Measurements from ENCODE around the gene ATOSA.

ATOSA gene

GRCh38 chr15:52679232-52680040 is at the start of gene ATOSA:
Gene ATOSA (minus strand): TSS chr15:52679388. CDS start chr15:52678021, 1,367 bp downstream.
- peak within 1 kb of the TSS; percentile 96 to 99 for H3K27ac ChIP-seq
- peak; percentile 94 to 95 for DNase-seq
- no peaks in the 10 kb centered on the region for H3K27me3 ChIP-seq
- intact Hi-C loops (cut with DNase I; ENCODE audit: low total_unique reads), result loop anchor here (5.0 kb wide), 1 partner anchor 107 kb away; no protein-coding TSS in a partner anchor
- no peak for TF ChIP-seq CTCF (IDR thresholded peaks at IDR 0.05)
- H3K4me1 ChIP-seq, result peaks cover 0 to 41% (median 25%) of the 10 kb centered on the region in 4 donors
- peak within 1 kb of the TSS; percentile 93 to 98 for H3K4me3 ChIP-seq
- H3K9me3 ChIP-seq, result no peaks in the 10 kb centered on the region
- peaks cover 14 to 18% (median 17%) of the 10 kb centered on the region in 3 donors for H3K36me3 ChIP-seq

DNA sequence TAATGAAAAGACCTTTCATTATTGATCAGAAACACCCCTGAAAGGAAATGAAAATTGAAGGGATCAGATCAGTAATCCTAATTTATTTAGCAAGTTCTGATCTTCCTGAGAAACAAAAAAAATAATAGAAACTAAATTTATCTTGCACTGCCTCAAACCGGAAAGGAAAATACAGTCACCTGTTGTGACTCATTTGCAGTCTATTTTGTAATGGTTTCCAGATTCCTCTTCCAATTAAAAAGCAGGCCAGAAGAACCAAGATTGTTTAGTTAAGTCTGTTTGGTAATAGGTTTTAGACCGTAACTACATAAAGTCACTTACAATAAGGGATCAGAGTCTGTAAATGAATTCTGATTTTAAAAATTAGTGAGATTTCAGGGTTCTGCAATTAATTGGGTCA is 49.7 kb upstream of the ATOSA start:
- Histone ChIP-seq H3K27me3 (no peaks in the 10 kb centered on the region), H3K4me3 (no peak overlapping the region), H3K4me1 (no peaks in the 10 kb centered on the region), H3K36me3 (no peaks in the 10 kb centered on the region), H3K9me3 (no peaks in the 10 kb centered on the region), H3K27ac (no peak overlapping the region)
- no peak for TF ChIP-seq CTCF (IDR thresholded peaks at IDR 0.05)
- intact Hi-C loops (cut with DNase I; ENCODE audit: low total_unique reads), result no loop called here
- no peak for DNase-seq

- H3K9me3 ChIP-seq, result no peaks in the 10 kb centered on the region
- no peak for TF ChIP-seq CTCF (IDR thresholded peaks at IDR 0.05)
- H3K27ac ChIP-seq, result no peak overlapping the region
- no peak for DNase-seq
- intact Hi-C loops (cut with DNase I; ENCODE audit: low total_unique reads), result no loop called here
- no peaks in the 10 kb centered on the region for H3K36me3 ChIP-seq
- no peaks in the 10 kb centered on the region for H3K4me1 ChIP-seq
- no peak overlapping the region for H3K4me3 ChIP-seq
- H3K27me3 ChIP-seq, result no peaks in the 10 kb centered on the region
These were observed 48.6 kb upstream of the ATOSA start for GRCh38 chr15:52727815-52728214.

GRCh38 chr15:52726195-52726594 is 47.0 kb upstream of the ATOSA start:
- intact Hi-C loops (cut with DNase I; ENCODE audit: low total_unique reads), result no loop called here
- H3K36me3 ChIP-seq, result no peaks in the 10 kb centered on the region
- TF ChIP-seq CTCF (IDR thresholded peaks at IDR 0.05), result no peak
- H3K4me1 ChIP-seq, result no peaks in the 10 kb centered on the region
- H3K4me3 ChIP-seq, result no peak overlapping the region
- H3K9me3 ChIP-seq, result no peaks in the 10 kb centered on the region
- no peak overlapping the region for H3K27ac ChIP-seq
- H3K27me3 ChIP-seq, result no peaks in the 10 kb centered on the region
- no peak for DNase-seq

DNA sequence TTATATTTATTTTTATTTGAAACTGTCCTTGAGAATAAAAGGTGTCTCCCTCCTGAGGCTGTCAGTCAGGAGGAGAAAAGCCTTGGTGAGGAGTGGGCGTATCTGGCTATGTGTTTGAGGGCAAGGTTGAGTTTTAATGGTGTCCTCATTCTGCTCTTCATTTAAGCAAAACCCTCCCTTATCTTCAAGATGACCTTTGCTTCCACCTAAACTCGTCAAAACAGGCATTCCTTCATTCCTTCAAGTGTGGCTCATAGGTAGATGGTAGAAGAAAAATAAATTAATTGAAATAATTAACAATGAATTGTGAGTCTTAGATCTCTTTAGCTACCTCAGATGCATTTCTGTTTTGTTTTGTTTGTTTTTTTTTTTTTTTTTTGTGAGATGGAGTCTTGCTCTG is 39.4 kb upstream of the ATOSA start:
- Histone ChIP-seq H3K27me3 (no peaks in the 10 kb centered on the region), H3K27ac (no peak overlapping the region), H3K36me3 (no peaks in the 10 kb centered on the region), H3K4me1 (no peaks in the 10 kb centered on the region), H3K4me3 (no peak overlapping the region), H3K9me3 (no peaks in the 10 kb centered on the region)
- DNase-seq, result no peak
- intact Hi-C loops (cut with DNase I; ENCODE audit: low total_unique reads), result no loop called here
- TF ChIP-seq CTCF (IDR thresholded peaks at IDR 0.05), result no peak
